Endothelial cell of umbilical vein (primary cell): ENCODE results near the gene ZNF83. TPM values are rescaled to one million over a fixed set of nuclear protein-coding genes. Genes with fewer than 3 reads are reported as not detected.

Experiments
- BruUV-seq: library from RNA; stranded (reverse); fragments of 400-500 nt; replicated peaks from 2 replicates; lab custom pipeline; 2021; lab: Mats Ljungman, UMichigan
- CTCF ChIA-PET: fragments of 300-600, 350-600 bp; sonication (Branson Sonifier 250); formaldehyde crosslinking; loops from one replicate; lab custom pipeline; 2021; ENCODE audit warnings: antibody characterized with exemption, inconsistent platforms; lab: Charles Lee
- POLR2A ChIA-PET: fragments of 300-600, 350-600 bp; sonication (Branson Sonifier 250); formaldehyde crosslinking; loops from one replicate; lab custom pipeline; 2021; ENCODE audit warnings: antibody characterized with exemption, inconsistent platforms; lab: Charles Lee
- DNase-seq: peaks from one replicate; pipeline ENCODE4 v3.0.0-alpha.2; 2011; ENCODE audit warnings: low read depth, low spot score
- FAIRE-seq: peaks from 2 replicates; lab custom pipeline; 2011; peaks lifted over from hg19 to GRCh38; lab: Jason Lieb, UNC
- H2AFZ ChIP-seq: 2 replicates; pipeline ENCODE4 v1.6.0; 2012; ENCODE audit warnings: low read depth, low read length, control low read depth, inconsistent platforms
- H3K27ac ChIP-seq: 2 replicates; pipeline ENCODE4 v1.5.1; 2011; ENCODE audit warnings: low read depth, mild to moderate bottlenecking, control low read depth, low read length, moderate library complexity; ENCODE audit not compliant: insufficient read depth
- H3K27me3 ChIP-seq, 2 experiments: 2 replicates each; pipeline versions ENCODE4 v1.6.0 to v1.6.1; 2011; ENCODE audit warnings: low read length in 2 of 2, mixed read lengths in 1 of 2; ENCODE audit not compliant: control insufficient read depth in 2 of 2, insufficient read depth in 2 of 2
- H3K36me3 ChIP-seq, 2 experiments: 2 replicates in 1 of 2; 3 replicates in 1 of 2; pipeline ENCODE4 v1.5.1; 2011; ENCODE audit warnings: low read length in 2 of 2, mild to moderate bottlenecking in 1 of 2, moderate library complexity in 1 of 2; ENCODE audit not compliant: control insufficient read depth in 2 of 2, insufficient read depth in 2 of 2; ENCODE audit errors: extremely low read depth in 1 of 2
- H3K4me1 ChIP-seq: 3 replicates; pipeline ENCODE4 v1.5.1; 2011; ENCODE audit warnings: mild to moderate bottlenecking, low read length; ENCODE audit not compliant: control insufficient read depth, insufficient read depth; ENCODE audit errors: extremely low read depth
- H3K4me2 ChIP-seq: 2 replicates; pipeline ENCODE4 v1.6.1; 2011; ENCODE audit warnings: low read length, control low read depth, mixed read lengths; ENCODE audit not compliant: insufficient read depth
- H3K4me3 ChIP-seq, 3 experiments: fragments of 200-600 bp in 1 of 3; sonication (generic), shearing (Covaris generic) in 1 of 3; replicated peaks in 1 of 3; 2 replicates each; pipeline ENCODE4 v1.5.1; 2011 to 2016; ENCODE audit warnings: control low read depth in 3 of 3, low read length in 3 of 3, mild to moderate bottlenecking in 2 of 3, inconsistent platforms in 1 of 3, low read depth in 1 of 3, moderate library complexity in 1 of 3; ENCODE audit not compliant: insufficient read depth in 1 of 3
- H3K79me2 ChIP-seq: 2 replicates; pipeline ENCODE4 v1.6.0; 2012; ENCODE audit warnings: low read length, inconsistent platforms; ENCODE audit not compliant: control insufficient read depth, insufficient read depth
- H3K9ac ChIP-seq: replicated peaks from 2 replicates; pipeline ENCODE3; 2011; ENCODE audit warnings: low read length, control low read depth; ENCODE audit not compliant: insufficient read depth; ENCODE audit errors: extremely low read depth
- H3K9me1 ChIP-seq: replicated peaks from 3 replicates; pipeline ENCODE4 v1.6.0; 2011; ENCODE audit warnings: mild to moderate bottlenecking, low read length; ENCODE audit not compliant: control insufficient read depth, insufficient read depth; ENCODE audit errors: extremely low read depth
- H3K9me3 ChIP-seq: replicated peaks from 2 replicates; pipeline ENCODE4 v1.5.1; 2012; ENCODE audit warnings: low read length, inconsistent platforms; ENCODE audit not compliant: control insufficient read depth, insufficient read depth
- H4K20me1 ChIP-seq: replicated peaks from 2 replicates; pipeline ENCODE3; 2011; ENCODE audit warnings: mild to moderate bottlenecking, low read length; ENCODE audit not compliant: control insufficient read depth, insufficient read depth; ENCODE audit errors: extremely low read depth
- CTCF ChIP-seq, 2 donors: IDR thresholded peaks; 1 replicate in 1 of 2; 2 replicates in 1 of 2; pipeline ENCODE4 v1.5.1; 2011; ENCODE audit warnings: low read length in 2 of 2, mild to moderate bottlenecking in 2 of 2, moderate library complexity in 2 of 2, control low read depth in 1 of 2, inconsistent platforms in 1 of 2, low read depth in 1 of 2; ENCODE audit not compliant: insufficient read depth in 1 of 2; ENCODE audit errors: extremely low read depth in 1 of 2
- FOS ChIP-seq: IDR thresholded peaks from 2 replicates; pipeline ENCODE4 v1.6.1; 2011; ENCODE audit warnings: mild to moderate bottlenecking, low read length, moderate library complexity, borderline replicate concordance; ENCODE audit not compliant: insufficient read depth
- GATA2 ChIP-seq: IDR thresholded peaks from 2 replicates; pipeline ENCODE4 v1.7.0; 2011; ENCODE audit warnings: low read depth, mild to moderate bottlenecking, moderate library complexity, mixed read lengths, low read length; ENCODE audit not compliant: insufficient read length, insufficient read depth
- JUN ChIP-seq: IDR thresholded peaks from 2 replicates; pipeline ENCODE4 v1.6.1; 2011; ENCODE audit warnings: borderline replicate concordance, low read depth; ENCODE audit not compliant: insufficient read length, insufficient read depth
- MAX ChIP-seq: IDR thresholded peaks from 2 replicates; pipeline ENCODE4 v1.6.1; 2011; ENCODE audit not compliant: insufficient read depth, insufficient read length
- MYC ChIP-seq: IDR thresholded peaks from one replicate; pipeline ENCODE4 v1.6.1; 2011; ENCODE audit warnings: mild to moderate bottlenecking, low read depth, low read length
- POLR2A ChIP-seq: IDR thresholded peaks from 2 replicates; pipeline ENCODE4 v1.6.1; 2012; ENCODE audit warnings: low read depth, mild to moderate bottlenecking, control low read depth, low read length
- POLR2AphosphoS5 ChIP-seq: IDR thresholded peaks from 2 replicates; pipeline ENCODE4 v1.6.1; 2012; ENCODE audit warnings: low read depth, mild to moderate bottlenecking, control low read depth, low read length, moderate library complexity; ENCODE audit not compliant: insufficient read depth
- dilution Hi-C: fragments of 300-500 bp; cut with MboI; formaldehyde crosslinking; loops from one replicate; pipeline ENCODE4 v1.15.0; 2019; ENCODE audit warnings: low sequenced_read_pairs; ENCODE audit not compliant: extremely low pct_ligation_motif_present
- intact Hi-C: fragments of 100-400 bp; cut with micrococcal nuclease; formaldehyde crosslinking; loops from one replicate; pipeline ENCODE4 v1.10.0; 2022
- polyA plus RNA-seq, 4 experiments: library from polyadenylated mRNA; depleted of rRNA in 3 of 4; stranded (reverse) in 3 of 4; unstranded in 1 of 4; fragments of >200 nt; gene quantifications; 2 replicates each; pipeline versions ENCODE4 v1.2.1 to v1.2.3, GENCODE V29; 2011 to 2012; ENCODE audit warnings: missing spikeins in 1 of 4
- total RNA-seq: library from RNA; stranded (reverse); gene quantifications from 2 replicates; pipeline ENCODE4 v1.2.3, GENCODE V29; 2021

The ZNF83 gene
- total and polyA plus RNA-seq, 2 donors (not counting 3 experiments of a cell fraction or from before 2014, with no cell fraction given): 32.3 to 41.4 TPM

GRCh38 chr19:52659013-52659412 lies 20.9 kb upstream of the ZNF83 start:
- H3K9ac ChIP-seq: no peak overlapping the region
- no peak overlapping the region for H3K4me2 ChIP-seq
- H3K4me3 ChIP-seq: no peak overlapping the region
- peaks cover 11% of the 10 kb centered on the region for H3K79me2 ChIP-seq
- intact Hi-C loops (no loop called here), dilution Hi-C loops (no loop called here)
- no peak overlapping the region for H3K27ac ChIP-seq
- CTCF ChIA-PET: interaction anchor here (0.5 kb wide), 1 partner anchor 14 kb away, joined by 5 read pairs; no protein-coding TSS in a partner anchor
- FAIRE-seq (no peak), DNase-seq (no peak)
- H3K9me1 ChIP-seq: no peaks in the 10 kb centered on the region
- H2AFZ ChIP-seq: no peak overlapping the region
- H3K27me3 ChIP-seq: no peaks in the 10 kb centered on the region
- H4K20me1 ChIP-seq: no peaks in the 10 kb centered on the region
- H3K4me1 ChIP-seq: no peaks in the 10 kb centered on the region
- POLR2A ChIA-PET: no interaction called here
- TF ChIP-seq FOS (no peak), POLR2A (no peak), CTCF (IDR thresholded peaks at IDR 0.05; ENCODE audit: extremely low read depth in 1 of 2, insufficient read depth in 1 of 2, low read depth in 1 of 2, low read length in 2 of 2) (no peak), MYC (no peak), GATA2 (no peak), MAX (no peak), POLR2AphosphoS5 (no peak), JUN (no peak)
- H3K9me3 ChIP-seq: no peaks in the 10 kb centered on the region
- BruUV-seq: no TSS peak
- peaks cover 5 to 20% of the 10 kb centered on the region in 2 experiments for H3K36me3 ChIP-seq
